Activated CD4-positive, alpha-beta memory T cell treated with anti-CD3 and anti-CD28 coated beads, Interleukin-2, amount 10 ng/mL, durations not matched to agents 7 days and 5 days (primary cell): ENCODE data around the gene PBX3. TPM values are rescaled to one million over a fixed set of nuclear protein-coding genes. Genes with fewer than 3 reads are reported as not detected.

Source experiments
- CTCF ChIA-PET: fragments of 350-600 bp; sonication (Branson Sonifier 250); formaldehyde crosslinking; loops from one replicate; lab custom pipeline; 2021; ENCODE audit warnings: antibody characterized with exemption, inconsistent platforms; lab: Charles Lee
- POLR2A ChIA-PET: fragments of 350-600 bp; sonication (Branson Sonifier 250); formaldehyde crosslinking; loops from one replicate; lab custom pipeline; 2021; ENCODE audit warnings: antibody characterized with exemption; lab: Charles Lee
- DNase-seq: peaks from one replicate; pipeline ENCODE4 v3.0.0-alpha.2; 2020
- H3K27ac Mint-ChIP-seq: one replicate; pipeline ENCODE4 v1.8.0; 2021; ENCODE audit warnings: mild to moderate bottlenecking, mixed read lengths
- H3K27me3 Mint-ChIP-seq: one replicate; pipeline ENCODE4 v1.8.0; 2021; ENCODE audit warnings: mixed read lengths
- H3K36me3 Mint-ChIP-seq: one replicate; pipeline ENCODE4 v1.8.0; 2021; ENCODE audit warnings: low read depth, mixed read lengths
- H3K4me1 Mint-ChIP-seq: one replicate; pipeline ENCODE4 v1.8.0; 2021; ENCODE audit warnings: mixed read lengths
- H3K4me3 Mint-ChIP-seq: one replicate; pipeline ENCODE4 v1.8.0; 2021; ENCODE audit warnings: mild to moderate bottlenecking, mixed read lengths
- H3K9me3 Mint-ChIP-seq: one replicate; pipeline ENCODE4 v1.8.0; 2021; ENCODE audit warnings: mixed read lengths
- total RNA-seq, 2 experiments: library from RNA; stranded (reverse); gene quantifications; one replicate each; pipeline ENCODE4 v1.2.3, GENCODE V29; 2021

Gene PBX3
- 10 to 100 TPM; 15.9 to 16.3 TPM for total RNA-seq

GRCh38 chr9:125747053-125747764 lies at the start of gene PBX3:
Gene PBX3, plus strand, starts transcription at chr9:125747373.
- peaks cover 25% of the 10 kb centered on the region for H3K27me3 Mint-ChIP-seq
- peaks cover 10% of the 10 kb centered on the region for H3K36me3 Mint-ChIP-seq
- H3K4me3 Mint-ChIP-seq: peak within 1 kb of the TSS; percentile 86
- H3K27ac Mint-ChIP-seq: peak within 1 kb of the TSS; percentile 86
- CTCF ChIA-PET: no interaction called here
- peaks cover 32% of the 10 kb centered on the region for H3K4me1 Mint-ChIP-seq
- H3K9me3 Mint-ChIP-seq: no peaks in the 10 kb centered on the region
- DNase-seq: peak; percentile 55
- POLR2A ChIA-PET: interaction anchor here (1.0 to 1.5 kb wide), 2 partner anchors 13 to 40 kb away, joined by 3 to 7 read pairs; partner anchors contain the start of gene MAPKAP1

GRCh38 chr9:125699870-125700269 lies 47.3 kb upstream of the PBX3 start:
- no peaks in the 10 kb centered on the region for H3K27me3 Mint-ChIP-seq
- DNase-seq: no peak
- no peaks in the 10 kb centered on the region for H3K9me3 Mint-ChIP-seq
- no peak overlapping the region for H3K27ac Mint-ChIP-seq
- CTCF ChIA-PET: no interaction called here
- H3K4me3 Mint-ChIP-seq: no peak overlapping the region
- peaks cover 15% of the 10 kb centered on the region for H3K36me3 Mint-ChIP-seq
- POLR2A ChIA-PET: no interaction called here
- peaks cover 30% of the 10 kb centered on the region for H3K4me1 Mint-ChIP-seq

- no peak for DNase-seq
- peaks cover 13% of the 10 kb centered on the region for H3K36me3 Mint-ChIP-seq
- no peak overlapping the region for H3K4me3 Mint-ChIP-seq
These were observed 46.4 kb upstream of the PBX3 start for GRCh38 chr9:125700791-125701190.

GRCh38 chr9:125701351-125701750 lies 45.8 kb upstream of the PBX3 start:
- peaks cover 13% of the 10 kb centered on the region for H3K36me3 Mint-ChIP-seq
- no peak for DNase-seq
- H3K27me3 Mint-ChIP-seq: no peaks in the 10 kb centered on the region
- CTCF ChIA-PET: no interaction called here
- POLR2A ChIA-PET: no interaction called here
- no peak overlapping the region for H3K4me3 Mint-ChIP-seq
- H3K27ac Mint-ChIP-seq: no peak overlapping the region
- H3K9me3 Mint-ChIP-seq: no peaks in the 10 kb centered on the region
- H3K4me1 Mint-ChIP-seq: peaks cover 44% of the 10 kb centered on the region

More at GRCh38 chr9:125700791-125701190, 46.4 kb upstream of the PBX3 start:
- Mint-ChIP-seq H3K27me3 (no peaks in the 10 kb centered on the region), H3K9me3 (no peaks in the 10 kb centered on the region), H3K4me1 (peaks cover 38% of the 10 kb centered on the region), H3K27ac (no peak overlapping the region)
- POLR2A ChIA-PET: no interaction called here
- CTCF ChIA-PET: no interaction called here

GRCh38 chr9:125703662-125704061 lies 43.5 kb upstream of the PBX3 start:
- Mint-ChIP-seq H3K4me3 (no peak overlapping the region), H3K4me1 (peaks cover 48% of the 10 kb centered on the region), H3K36me3 (peaks cover 13% of the 10 kb centered on the region), H3K9me3 (no peaks in the 10 kb centered on the region), H3K27ac (no peak overlapping the region), H3K27me3 (no peaks in the 10 kb centered on the region)
- ChIA-PET POLR2A (interaction anchor here (1.0 kb wide), 1 partner anchor 42 kb away, joined by 3 read pairs; no protein-coding TSS in a partner anchor), CTCF (no interaction called here)
- DNase-seq: no peak

- H3K9me3 Mint-ChIP-seq: no peaks in the 10 kb centered on the region
- CTCF ChIA-PET: interaction anchor here (1.4 to 1.5 kb wide), 2 partner anchors 693 to 785 kb away, joined by 3 to 4 read pairs; no protein-coding TSS in a partner anchor
- H3K27me3 Mint-ChIP-seq: no peaks in the 10 kb centered on the region
- peaks cover 43% of the 10 kb centered on the region for H3K4me1 Mint-ChIP-seq
- DNase-seq: no peak
- POLR2A ChIA-PET: interaction anchor here (1.8 kb wide), 2 partner anchors 40 to 844 kb away, joined by 7 to 16 read pairs; partner anchors contain the start of genes ARPC5L and RPL35
- H3K36me3 Mint-ChIP-seq: peaks cover 13% of the 10 kb centered on the region
- peak overlapping the region; percentile 86 for H3K4me3 Mint-ChIP-seq
- H3K27ac Mint-ChIP-seq: no peak overlapping the region
These were observed 41.3 kb upstream of the PBX3 start for GRCh38 chr9:125705893-125706292.

GRCh38 chr9:125706651-125707471 lies 40.3 kb upstream of the PBX3 start, which contains the start of gene MAPKAP1:
Gene MAPKAP1, minus strand, starts transcription at chr9:125707208. Its CDS starts 34,634 bp downstream, at chr9:125672574.
- H3K36me3 Mint-ChIP-seq: peaks cover 10% of the 10 kb centered on the region
- H3K27ac Mint-ChIP-seq: peak within 1 kb of the TSS; percentile 64
- H3K27me3 Mint-ChIP-seq: no peaks in the 10 kb centered on the region
- H3K4me3 Mint-ChIP-seq: peak within 1 kb of the TSS; percentile 86
- H3K4me1 Mint-ChIP-seq: peaks cover 36% of the 10 kb centered on the region
- CTCF ChIA-PET: interaction anchor here (0.7 to 1.5 kb wide), 4 partner anchors 185 to 784 kb away, joined by 3 to 4 read pairs (median 4); no protein-coding TSS in a partner anchor
- H3K9me3 Mint-ChIP-seq: no peaks in the 10 kb centered on the region
- DNase-seq: peak; percentile 93
- POLR2A ChIA-PET: interaction anchor here (0.8 to 1.8 kb wide), 10 partner anchors 9 to 845 kb away, joined by 3 to 16 read pairs (median 5); partner anchors contain the start of genes ARPC5L, PBX3 and RPL35

- Mint-ChIP-seq H3K9me3 (no peaks in the 10 kb centered on the region), H3K4me1 (peaks cover 35% of the 10 kb centered on the region), H3K27ac (peak overlapping the region; percentile 48), H3K27me3 (no peaks in the 10 kb centered on the region), H3K4me3 (peak overlapping the region; percentile 86), H3K36me3 (peaks cover 10% of the 10 kb centered on the region)
- DNase-seq: no peak
- POLR2A ChIA-PET: interaction anchor here (0.8 to 1.8 kb wide), 10 partner anchors 10 to 846 kb away, joined by 3 to 16 read pairs (median 5); partner anchors contain the start of genes ARPC5L, PBX3 and RPL35
- CTCF ChIA-PET: interaction anchor here (0.7 to 1.5 kb wide), 4 partner anchors 186 to 783 kb away, joined by 3 to 4 read pairs (median 4); no protein-coding TSS in a partner anchor
These were observed 39.7 kb upstream of the PBX3 start for GRCh38 chr9:125707472-125707804.

GRCh38 chr9:125726456-125727132 lies 20.6 kb upstream of the PBX3 start:
- H3K4me3 Mint-ChIP-seq: no peak overlapping the region
- no peaks in the 10 kb centered on the region for H3K36me3 Mint-ChIP-seq
- H3K9me3 Mint-ChIP-seq: no peaks in the 10 kb centered on the region
- H3K27me3 Mint-ChIP-seq: peaks cover 5% of the 10 kb centered on the region
- no peak for DNase-seq
- ChIA-PET CTCF (no interaction called here), POLR2A (no interaction called here)
- no peak overlapping the region for H3K27ac Mint-ChIP-seq
- H3K4me1 Mint-ChIP-seq: no peaks in the 10 kb centered on the region

- Mint-ChIP-seq H3K4me1 (no peaks in the 10 kb centered on the region), H3K27me3 (peaks cover 15% of the 10 kb centered on the region), H3K36me3 (no peaks in the 10 kb centered on the region), H3K9me3 (no peaks in the 10 kb centered on the region), H3K27ac (no peak overlapping the region), H3K4me3 (no peak overlapping the region)
- ChIA-PET POLR2A (no interaction called here), CTCF (no interaction called here)
- no peak for DNase-seq
These were observed 17.0 kb upstream of the PBX3 start for GRCh38 chr9:125730168-125730567.

- no peaks in the 10 kb centered on the region for H3K9me3 Mint-ChIP-seq
- H3K36me3 Mint-ChIP-seq: no peaks in the 10 kb centered on the region
- no peaks in the 10 kb centered on the region for H3K4me1 Mint-ChIP-seq
- peaks cover 16% of the 10 kb centered on the region for H3K27me3 Mint-ChIP-seq
- no peak for DNase-seq
- CTCF ChIA-PET: no interaction called here
- POLR2A ChIA-PET: interaction anchor here (2.3 kb wide), 1 partner anchor 13 kb away, joined by 6 read pairs; no protein-coding TSS in a partner anchor
- H3K4me3 Mint-ChIP-seq: no peak overlapping the region
- H3K27ac Mint-ChIP-seq: no peak overlapping the region
These were observed 14.6 kb upstream of the PBX3 start for GRCh38 chr9:125732562-125732961.

GRCh38 chr9:125739436-125739835 lies 7.7 kb upstream of the PBX3 start:
- H3K4me1 Mint-ChIP-seq: no peaks in the 10 kb centered on the region
- ChIA-PET CTCF (no interaction called here), POLR2A (no interaction called here)

More at GRCh38 chr9:125739436-125739835, 7.7 kb upstream of the PBX3 start:
- Mint-ChIP-seq H3K4me3 (no peak overlapping the region), H3K9me3 (no peaks in the 10 kb centered on the region), H3K36me3 (no peaks in the 10 kb centered on the region), H3K27ac (no peak overlapping the region), H3K27me3 (peaks cover 23% of the 10 kb centered on the region)
- no peak for DNase-seq
